GOT3 (cell line): Measurements from ENCODE around the gene ANKRD28.
"Not testable (repeated sequence)": the region's sequence is repeated elsewhere in the genome, so short reads cannot be mapped to it uniquely, and the experiment has no call there.

Experiments used
- DNase-seq: peaks from one replicate; lab custom pipeline; 2025; ENCODE audit warnings: mixed read lengths; lab: John Stamatoyannopoulos, UW

ANKRD28 gene

DNA sequence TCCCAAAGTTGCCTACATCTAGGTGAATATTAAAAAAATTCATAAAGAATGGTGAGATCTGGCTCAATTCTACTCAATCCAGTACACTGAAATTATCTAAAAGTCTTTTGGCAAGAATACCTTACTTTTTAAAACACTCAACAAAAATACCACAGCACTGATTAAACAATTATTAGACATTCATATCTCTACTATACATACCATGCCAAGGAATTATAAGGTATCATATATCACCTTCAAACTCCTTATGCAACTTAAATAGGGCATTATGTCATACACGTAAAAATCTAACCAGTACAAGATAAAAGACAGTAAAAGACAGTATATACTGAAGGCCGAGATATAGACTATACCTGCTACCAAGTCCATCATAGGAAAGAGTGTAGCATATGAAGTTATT, 6.1 kb upstream of the ANKRD28 start:
- DNase-seq: no peak

DNA sequence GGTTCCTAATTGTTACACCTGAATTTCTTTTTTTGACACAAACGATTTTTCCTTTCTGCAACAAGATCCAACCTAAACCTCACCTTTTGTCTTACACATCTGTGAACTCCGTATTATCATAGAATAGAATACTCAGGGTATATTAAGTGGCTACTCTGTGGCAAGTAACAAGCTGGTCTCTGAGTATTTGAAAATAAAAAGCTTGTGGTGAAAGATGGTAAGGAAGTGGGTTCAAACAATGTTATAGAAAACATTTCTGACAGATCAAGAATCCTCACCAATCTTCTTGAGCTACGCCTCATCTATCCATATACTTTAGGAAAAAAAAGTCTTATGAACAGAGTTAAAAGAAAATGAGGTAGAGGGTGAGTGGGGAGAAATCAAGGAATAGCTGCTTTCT, 3.5 kb upstream of the ANKRD28 start:
- DNase-seq: no peak

- no peak for DNase-seq
Measured at GRCh38 chr3:15800780-15801179, 3.0 kb upstream of the ANKRD28 start.

GRCh38 chr3:15800327-15800726, 2.5 kb upstream of the ANKRD28 start:
- DNase-seq: no peak

GRCh38 chr3:15798533-15799245, 910 bp upstream of the ANKRD28 start:
- DNase-seq: no peak

DNA sequence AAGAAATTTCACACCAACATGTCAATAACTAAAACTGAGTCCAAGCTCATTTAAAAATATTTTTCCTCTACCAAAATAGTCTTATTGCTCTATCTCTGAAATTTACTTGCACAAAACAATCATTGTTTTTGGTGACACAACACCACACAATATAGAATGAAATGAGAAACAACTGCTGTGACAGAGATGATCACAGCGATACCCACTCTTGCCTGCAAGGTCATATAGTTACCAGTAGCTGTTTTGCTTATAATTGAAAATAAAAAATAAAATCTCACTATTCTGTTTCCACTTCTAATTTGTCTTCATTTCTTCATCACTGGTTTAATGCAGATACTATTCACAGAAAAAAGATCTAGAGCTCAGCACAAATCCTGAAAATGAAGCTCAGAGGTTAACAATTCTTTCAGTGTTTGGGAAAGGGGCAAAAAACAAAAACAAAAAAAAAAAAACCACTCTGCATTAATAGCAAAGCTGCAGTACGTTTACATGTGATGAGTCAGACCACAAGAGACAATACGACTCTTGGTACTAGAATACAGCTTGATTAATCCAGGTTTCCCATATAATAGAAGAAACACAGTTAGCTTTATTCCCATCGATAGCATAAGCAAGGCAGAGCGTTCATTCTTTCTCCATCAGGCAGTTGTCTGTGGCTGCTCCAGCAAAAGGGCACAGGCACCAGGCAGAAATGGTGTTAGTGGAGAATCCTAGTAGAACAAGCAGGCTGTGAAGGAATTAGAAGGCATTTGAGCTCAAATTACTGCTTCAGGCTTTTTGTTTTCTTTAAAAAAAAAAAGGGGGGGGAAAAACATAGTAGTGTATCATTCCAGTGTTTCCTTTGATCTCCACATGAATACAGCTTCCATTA, 773 bp downstream of the ANKRD28 start:
- DNase-seq: no peak

GRCh38 chr3:15796331-15796730, 1.4 kb downstream of the ANKRD28 start:
- DNase-seq: no peak

DNA sequence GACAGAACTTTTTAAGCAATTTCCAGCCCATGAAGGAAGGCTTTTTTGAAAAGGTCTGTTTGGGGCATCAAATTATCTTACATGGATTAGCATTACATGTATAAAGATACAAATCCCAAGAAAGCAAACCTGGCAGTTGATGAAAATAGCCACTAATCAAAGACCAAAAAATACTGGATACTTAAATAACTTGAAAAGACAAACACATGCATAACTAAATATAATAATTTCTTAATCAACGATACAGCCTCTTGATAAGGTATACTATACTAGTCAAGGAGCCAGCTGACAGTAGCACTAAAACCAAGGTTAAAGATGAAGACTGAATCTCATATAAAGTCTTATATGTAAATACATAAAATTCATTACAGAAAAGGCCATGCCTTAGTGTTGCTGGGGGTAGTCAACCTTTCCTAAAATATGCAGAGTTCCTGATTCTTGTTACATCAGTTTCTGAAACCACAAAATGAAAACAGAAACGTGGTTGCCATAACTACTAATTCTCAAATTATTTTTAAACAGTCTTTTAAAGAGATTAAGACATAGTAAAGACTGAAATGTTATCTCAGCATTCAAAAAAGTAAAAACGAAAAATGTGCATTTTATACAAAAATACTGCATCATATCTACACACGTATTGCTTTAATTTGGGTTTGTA, 2.0 kb downstream of the ANKRD28 start:
- no peak for DNase-seq

DNA sequence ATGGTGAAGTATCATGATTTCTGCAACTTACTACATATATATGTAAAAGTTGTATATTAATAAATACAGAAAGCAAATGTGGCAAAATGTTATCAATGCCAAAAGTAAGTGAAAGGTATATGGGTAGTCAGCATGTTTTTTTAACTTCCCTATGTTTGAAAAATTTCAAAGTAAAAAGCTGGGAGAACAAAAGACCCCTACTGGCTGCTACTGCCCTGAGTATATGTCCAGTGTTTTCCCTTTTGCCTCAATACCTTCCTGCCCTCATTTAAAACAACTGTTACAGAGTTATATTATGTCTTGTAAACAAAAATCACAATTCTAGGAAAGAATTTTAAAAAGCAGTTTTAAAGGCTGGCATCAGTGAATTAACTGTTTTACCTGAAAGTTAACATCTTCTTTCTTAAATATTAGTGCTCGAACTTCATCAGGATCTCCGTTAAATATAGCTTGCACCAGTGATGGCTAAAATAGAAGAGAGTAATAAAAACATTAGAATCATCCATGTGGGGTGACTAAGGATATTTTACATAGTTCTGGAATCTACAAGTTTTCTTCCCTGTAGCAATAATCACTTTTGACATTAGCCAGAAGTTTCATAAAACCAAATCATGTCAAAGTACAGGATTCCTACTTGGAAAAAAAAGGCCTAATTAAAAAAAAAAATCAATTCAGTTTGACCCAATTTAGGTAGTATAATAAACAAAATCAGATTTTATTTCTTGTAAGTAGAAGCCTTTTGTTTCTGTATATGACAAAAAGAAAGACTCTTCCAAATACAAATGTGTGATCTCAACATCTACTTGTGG, 2.7 kb downstream of the ANKRD28 start:
- DNase-seq: no peak

DNA sequence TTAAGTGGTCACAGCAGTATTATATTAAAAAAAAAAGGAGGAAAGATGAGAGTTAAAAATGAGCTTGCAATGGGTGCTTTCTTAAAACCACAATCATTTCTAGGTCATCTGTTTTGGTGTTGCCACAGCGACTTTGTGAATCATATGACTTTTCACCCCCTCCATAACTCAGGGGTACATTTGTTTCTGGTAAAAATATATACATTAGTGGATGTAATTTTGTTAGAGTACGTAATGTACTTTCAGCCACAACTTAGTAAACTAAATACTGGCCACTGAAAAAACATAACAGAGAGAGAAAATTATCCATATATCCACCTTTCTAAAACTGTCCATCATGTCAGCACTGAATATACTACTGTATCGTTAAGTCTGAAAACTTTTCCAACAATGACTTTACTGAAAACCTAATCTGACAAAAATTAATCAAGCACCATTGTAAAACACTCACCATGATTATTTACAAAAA, 3.4 kb downstream of the ANKRD28 start:
- no peak for DNase-seq

GRCh38 chr3:15791525-15791924, 6.3 kb downstream of the ANKRD28 start:
- no peak for DNase-seq

- no peak for DNase-seq
Measured at GRCh38 chr3:15787941-15788340, 9.8 kb downstream of the ANKRD28 start.

DNA sequence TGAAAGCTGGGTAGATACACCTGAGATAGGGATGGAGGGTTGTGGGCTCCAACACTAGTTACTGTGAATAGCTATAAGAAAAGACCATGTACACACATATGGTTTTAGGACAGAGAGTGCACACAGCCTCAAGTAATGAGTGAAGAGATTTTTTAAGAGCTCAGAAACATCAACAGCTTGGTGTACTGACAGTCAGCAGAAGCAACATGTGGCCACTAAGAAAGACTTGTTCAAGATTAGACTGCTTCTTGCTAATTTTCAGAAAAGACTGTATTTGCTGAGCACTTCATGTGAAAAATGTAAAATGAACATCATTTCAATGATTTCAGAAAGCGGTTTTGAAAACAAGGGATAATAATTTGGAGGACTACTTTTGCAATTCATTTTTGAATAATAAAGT, 10.3 kb downstream of the ANKRD28 start:
- DNase-seq: no peak

DNA sequence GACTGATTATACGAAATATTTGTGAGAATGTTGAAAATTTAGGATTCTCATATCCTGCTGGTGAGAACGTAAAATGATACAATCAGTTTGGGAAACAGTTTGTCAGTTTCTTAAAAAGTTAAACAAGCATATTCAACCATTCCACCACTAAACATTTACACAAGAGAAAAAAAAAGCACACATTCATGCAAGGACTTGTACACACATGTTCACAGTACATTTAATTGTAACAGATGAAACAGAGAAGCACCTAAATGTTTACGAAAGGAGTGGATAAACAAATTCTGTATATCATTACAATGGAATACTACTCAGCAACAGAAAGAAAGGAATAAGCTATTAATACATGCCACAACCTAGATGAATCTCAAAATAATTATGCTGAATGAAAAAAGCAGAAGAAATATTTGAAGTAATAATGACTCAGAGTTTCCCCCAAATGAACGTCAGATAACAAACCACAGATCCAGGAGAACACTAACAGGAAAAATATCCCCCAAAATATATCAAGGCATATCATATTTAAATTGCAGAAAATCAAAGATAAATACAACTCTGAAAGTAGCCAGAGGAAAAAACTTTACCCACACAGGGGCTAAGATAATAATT, 14.3 kb downstream of the ANKRD28 start:
- DNase-seq: no peak

- DNase-seq: no peak
Measured at GRCh38 chr3:15782429-15782828, 15.3 kb downstream of the ANKRD28 start.

GRCh38 chr3:15781637-15782402, 16.0 kb downstream of the ANKRD28 start:
- DNase-seq: no peak

GRCh38 chr3:15781131-15781530, 16.6 kb downstream of the ANKRD28 start:
- DNase-seq: no peak

DNA sequence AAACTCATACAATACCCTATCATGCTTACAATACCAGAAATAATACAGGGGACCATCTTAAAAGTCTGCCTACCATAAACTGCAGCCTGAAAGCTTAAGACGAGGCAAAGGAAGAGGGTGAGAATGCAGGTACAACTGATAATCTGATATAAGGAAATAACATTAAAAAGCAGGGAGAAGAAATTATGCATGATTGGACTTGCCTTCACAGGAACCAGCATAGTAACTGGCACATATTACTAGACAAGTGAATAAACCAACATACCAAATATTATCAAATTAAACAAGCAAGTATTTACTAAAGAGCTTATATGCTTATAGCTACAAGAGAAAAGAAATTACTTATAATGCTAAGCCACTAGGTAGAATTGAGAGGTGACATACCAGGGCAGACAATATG, 18.7 kb downstream of the ANKRD28 start:
- no peak for DNase-seq

DNA sequence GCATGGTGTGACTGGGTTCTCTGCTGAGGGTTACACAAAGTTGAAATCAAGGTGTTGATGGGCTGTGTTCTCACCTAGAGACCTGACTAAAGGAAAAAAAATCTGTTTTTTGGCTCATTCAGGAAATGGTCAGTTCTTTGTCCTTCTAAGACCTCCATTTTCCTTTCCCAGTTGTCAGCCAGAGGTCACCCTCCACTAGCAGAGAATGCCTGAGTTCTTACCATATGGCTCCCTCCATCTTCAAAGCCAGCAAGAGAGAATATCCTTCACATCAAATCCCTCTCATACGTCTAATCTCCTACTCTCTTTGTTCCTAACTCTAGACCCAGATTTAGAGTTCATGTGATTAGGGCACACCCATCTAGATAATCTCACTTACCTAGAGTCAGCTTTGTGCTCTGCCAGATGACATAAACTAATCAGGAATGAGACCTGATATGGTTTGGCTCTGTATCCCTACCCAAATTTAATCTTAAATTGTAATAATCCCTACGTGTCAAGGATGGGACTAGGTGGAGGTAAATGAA, 19.4 kb downstream of the ANKRD28 start:
- no peak for DNase-seq

GRCh38 chr3:15774931-15775560, 22.7 kb downstream of the ANKRD28 start:
- DNase-seq: not testable (repeated sequence)
